Activated CD4-positive, alpha-beta T cell treated with anti-CD3 and anti-CD28 coated beads, Interleukin-2, amount 10 ng/mL, durations not matched to agents 7 days and 5 days (primary cell): ENCODE measurements around the gene TTLL5. TPM values are rescaled to one million over a fixed set of nuclear protein-coding genes. Genes with fewer than 3 reads are reported as not detected.
"Not testable (repeated sequence)": the region's sequence is repeated elsewhere in the genome, so short reads cannot be mapped to it uniquely, and the experiment has no call there.

ENCODE experiments used
- CTCF ChIA-PET: fragments of 350-600 bp; sonication (Branson Sonifier 250); formaldehyde crosslinking; loops from one replicate; lab custom pipeline; 2021; ENCODE audit warnings: antibody characterized with exemption; lab: Charles Lee
- POLR2A ChIA-PET: fragments of 350-600 bp; sonication (Branson Sonifier 250); formaldehyde crosslinking; loops from one replicate; lab custom pipeline; 2021; ENCODE audit warnings: antibody characterized with exemption; lab: Charles Lee
- DNase-seq: peaks from one replicate; pipeline ENCODE4 v3.0.0-alpha.2; 2020
- H3K27ac Mint-ChIP-seq: one replicate; pipeline ENCODE4 v1.8.0; 2021; ENCODE audit warnings: mild to moderate bottlenecking, moderate library complexity, mixed read lengths
- H3K27me3 Mint-ChIP-seq: one replicate; pipeline ENCODE4 v1.8.0; 2021; ENCODE audit warnings: mixed read lengths
- H3K36me3 Mint-ChIP-seq: one replicate; pipeline ENCODE4 v1.8.0; 2021; ENCODE audit warnings: low read depth, mixed read lengths
- H3K4me1 Mint-ChIP-seq: one replicate; pipeline ENCODE4 v1.8.0; 2021; ENCODE audit warnings: mixed read lengths
- H3K4me3 Mint-ChIP-seq: one replicate; pipeline ENCODE4 v1.8.0; 2021; ENCODE audit warnings: mild to moderate bottlenecking, moderate library complexity, mixed read lengths
- H3K9me3 Mint-ChIP-seq: one replicate; pipeline ENCODE4 v1.8.0; 2021; ENCODE audit warnings: mixed read lengths
- total RNA-seq, 2 experiments: library from RNA; stranded (reverse); gene quantifications; one replicate each; pipeline ENCODE4 v1.2.3, GENCODE V29; 2021

Gene TTLL5
- total RNA-seq, 2 experiments from 2014 or later, result 33.3 to 43.3 TPM

DNA sequence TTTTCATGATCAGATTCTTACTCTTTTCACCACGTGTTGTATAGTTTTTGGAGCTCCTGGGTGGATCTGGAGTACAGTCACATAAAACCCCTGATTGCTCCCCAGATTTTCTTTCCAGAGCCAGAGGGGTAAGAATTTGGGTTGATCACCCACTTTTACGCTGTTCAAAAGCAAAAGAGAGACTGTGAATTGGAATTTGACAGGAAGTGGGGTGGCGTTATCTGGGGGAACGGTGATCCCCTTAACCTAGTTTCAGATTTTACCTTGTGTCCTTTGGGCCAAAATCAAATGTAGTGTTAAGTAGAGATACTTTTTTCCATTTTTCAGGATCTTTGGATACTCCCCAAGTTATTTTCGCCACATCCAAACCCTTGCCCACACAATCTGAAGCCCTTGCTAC lies 245.2 kb downstream of the TTLL5 start:
- POLR2A ChIA-PET, result interaction anchor here (1.4 kb wide), 1 partner anchor 76 kb away, joined by 3 read pairs; no protein-coding TSS in a partner anchor
- Mint-ChIP-seq H3K4me3 (no peak overlapping the region), H3K9me3 (no peaks in the 10 kb centered on the region), H3K4me1 (no peaks in the 10 kb centered on the region), H3K27me3 (no peaks in the 10 kb centered on the region), H3K36me3 (no peaks in the 10 kb centered on the region), H3K27ac (no peak overlapping the region)
- CTCF ChIA-PET, result interaction anchor here (0.9 to 3.0 kb wide), 9 partner anchors 61 to 329 kb away, joined by 3 to 15 read pairs (median 3); partner anchors contain the start of genes IFT43 and TGFB3
- DNase-seq, result no peak

DNA sequence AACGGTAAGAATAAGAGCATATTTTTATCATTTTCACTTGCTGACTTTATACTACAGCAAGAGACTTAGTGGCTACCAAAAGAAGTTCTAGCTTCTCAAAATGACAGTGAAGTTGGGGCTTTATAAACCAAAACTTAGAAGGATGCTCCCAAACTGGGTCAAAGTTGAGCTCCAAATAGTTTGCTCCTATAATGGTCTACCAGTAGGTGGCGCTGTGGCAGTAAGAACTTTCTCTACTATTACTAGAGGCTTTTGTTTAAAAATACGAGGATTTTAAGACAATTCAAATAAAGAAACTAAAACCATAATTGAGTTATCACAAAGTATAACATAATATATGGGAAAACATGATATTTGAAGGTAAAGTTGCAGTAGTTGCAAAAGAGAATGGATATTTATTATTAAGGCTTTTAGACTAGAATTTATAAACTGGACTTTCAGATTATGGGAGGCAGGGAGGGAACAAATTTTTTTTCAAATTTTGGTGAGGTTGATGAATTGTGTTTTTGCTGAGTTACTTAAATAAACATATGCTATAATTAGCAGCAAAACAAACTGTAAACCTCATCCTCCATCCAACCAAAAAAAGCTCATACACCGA lies 245.7 kb downstream of the TTLL5 start:
- POLR2A ChIA-PET, result interaction anchor here (1.4 kb wide), 1 partner anchor 76 kb away, joined by 3 read pairs; no protein-coding TSS in a partner anchor
- Mint-ChIP-seq H3K4me1 (no peaks in the 10 kb centered on the region), H3K36me3 (no peaks in the 10 kb centered on the region), H3K27me3 (no peaks in the 10 kb centered on the region), H3K9me3 (no peaks in the 10 kb centered on the region), H3K27ac (no peak overlapping the region), H3K4me3 (no peak overlapping the region)
- CTCF ChIA-PET, result interaction anchor here (0.9 to 3.0 kb wide), 9 partner anchors 61 to 329 kb away, joined by 3 to 15 read pairs (median 3); partner anchors contain the start of genes IFT43 and TGFB3
- DNase-seq, result peak; percentile 82

DNA sequence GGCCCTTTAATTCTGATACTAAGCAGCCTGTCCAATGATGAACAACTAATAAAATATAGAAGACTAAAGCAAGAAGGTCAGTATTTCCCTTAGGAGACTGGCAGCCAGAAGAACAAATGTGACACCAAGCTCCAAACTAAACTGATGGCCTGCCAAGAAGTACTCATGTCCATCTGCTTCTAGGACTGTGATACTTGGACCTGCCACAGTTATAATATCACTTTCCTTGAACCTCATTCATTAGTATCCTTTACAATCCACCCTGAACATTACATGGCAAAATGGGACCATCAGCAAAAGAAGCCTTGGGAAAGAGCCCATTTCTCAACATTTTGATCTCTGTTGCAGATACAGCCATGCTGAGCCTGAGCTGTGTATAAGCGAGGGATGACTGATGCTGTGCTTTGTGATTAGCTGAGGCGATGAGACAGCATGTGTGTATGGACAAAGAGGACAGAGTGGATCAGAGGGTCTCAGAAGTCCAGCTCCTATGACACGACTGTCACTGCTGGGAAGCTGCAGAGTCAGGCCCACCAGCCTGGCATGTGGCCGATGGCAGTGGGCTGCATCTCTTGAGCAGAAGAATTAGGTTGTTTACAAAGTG lies 246.8 kb downstream of the TTLL5 start:
- H3K27me3 Mint-ChIP-seq, result no peaks in the 10 kb centered on the region
- no peaks in the 10 kb centered on the region for H3K9me3 Mint-ChIP-seq
- H3K27ac Mint-ChIP-seq, result no peak overlapping the region
- ChIA-PET POLR2A (interaction anchor here (1.4 kb wide), 1 partner anchor 75 kb away, joined by 3 read pairs; no protein-coding TSS in a partner anchor), CTCF (interaction anchor here (0.7 to 3.0 kb wide), 3 partner anchors 10 to 74 kb away, joined by 3 to 15 read pairs (median 5); partner anchors contain the start of gene TGFB3)
- H3K4me1 Mint-ChIP-seq, result no peaks in the 10 kb centered on the region
- H3K4me3 Mint-ChIP-seq, result no peak overlapping the region
- no peak for DNase-seq
- H3K36me3 Mint-ChIP-seq, result no peaks in the 10 kb centered on the region

DNA sequence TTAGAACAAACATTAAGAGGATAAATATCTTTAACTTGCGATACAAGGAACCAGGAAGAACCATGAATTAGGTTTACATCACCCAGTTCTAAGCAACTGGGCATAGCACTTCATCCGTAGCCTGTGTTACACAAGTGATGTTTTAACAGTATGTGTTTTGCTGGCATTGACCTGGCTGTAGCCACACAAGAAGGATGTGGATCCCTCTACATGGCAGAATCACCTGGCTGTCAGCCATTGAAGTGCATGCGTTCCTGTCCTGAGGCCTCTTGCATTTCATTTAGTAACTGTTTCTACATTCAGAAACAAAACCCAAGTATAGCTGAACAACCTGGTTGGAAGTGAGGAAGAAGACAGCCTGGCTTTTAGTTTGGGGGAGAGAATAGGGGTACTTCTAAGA lies 248.6 kb downstream of the TTLL5 start:
- no peaks in the 10 kb centered on the region for H3K9me3 Mint-ChIP-seq
- POLR2A ChIA-PET, result no interaction called here
- no peaks in the 10 kb centered on the region for H3K36me3 Mint-ChIP-seq
- CTCF ChIA-PET, result no interaction called here
- no peaks in the 10 kb centered on the region for H3K4me1 Mint-ChIP-seq
- no peaks in the 10 kb centered on the region for H3K27me3 Mint-ChIP-seq
- no peak for DNase-seq
- H3K4me3 Mint-ChIP-seq, result no peak overlapping the region
- H3K27ac Mint-ChIP-seq, result peak overlapping the region; percentile 22

DNA sequence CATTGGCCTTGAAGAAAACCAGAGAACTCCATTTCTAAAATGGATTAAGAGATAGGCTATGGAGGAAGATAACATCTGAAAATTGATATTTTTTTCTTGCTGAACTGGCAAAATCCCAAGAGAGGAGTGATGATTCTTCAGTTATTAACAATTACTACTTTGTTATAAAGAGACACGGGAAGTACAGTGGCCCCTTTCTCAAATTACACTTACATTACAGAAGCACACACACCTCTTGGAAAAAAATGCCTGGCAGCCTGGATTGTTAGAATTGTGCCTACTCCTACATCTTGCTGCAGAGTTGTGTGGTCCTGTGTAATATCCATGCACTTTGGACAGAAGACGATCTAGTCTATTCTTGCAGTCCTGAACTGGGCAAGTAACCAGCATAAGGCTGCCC lies 249.0 kb downstream of the TTLL5 start:
- Mint-ChIP-seq H3K4me3 (no peak overlapping the region), H3K27me3 (no peaks in the 10 kb centered on the region), H3K4me1 (no peaks in the 10 kb centered on the region), H3K36me3 (no peaks in the 10 kb centered on the region), H3K9me3 (no peaks in the 10 kb centered on the region), H3K27ac (no peak overlapping the region)
- ChIA-PET POLR2A (no interaction called here), CTCF (no interaction called here)
- DNase-seq, result no peak

DNA sequence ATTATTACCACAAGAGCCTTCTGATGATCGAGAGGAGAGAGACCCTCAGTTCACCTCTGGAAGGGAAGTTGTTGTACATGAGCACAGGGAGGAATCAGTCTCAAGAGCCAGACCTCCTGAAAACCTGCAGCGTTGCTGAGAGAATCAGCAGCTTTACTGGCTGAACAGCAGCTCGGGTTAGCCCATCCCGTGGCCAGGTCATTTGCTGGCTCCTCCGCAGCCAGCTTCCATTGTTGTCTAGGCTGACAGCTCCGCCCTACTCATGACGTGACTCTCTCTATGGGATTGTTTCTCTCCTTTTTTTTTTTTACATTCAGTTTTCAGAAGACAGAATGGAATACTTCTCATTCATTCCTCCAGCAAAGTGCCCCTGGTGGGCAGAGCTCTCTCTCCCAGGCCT lies 250.8 kb downstream of the TTLL5 start:
- H3K27me3 Mint-ChIP-seq, result no peaks in the 10 kb centered on the region
- ChIA-PET POLR2A (no interaction called here), CTCF (no interaction called here)

DNA sequence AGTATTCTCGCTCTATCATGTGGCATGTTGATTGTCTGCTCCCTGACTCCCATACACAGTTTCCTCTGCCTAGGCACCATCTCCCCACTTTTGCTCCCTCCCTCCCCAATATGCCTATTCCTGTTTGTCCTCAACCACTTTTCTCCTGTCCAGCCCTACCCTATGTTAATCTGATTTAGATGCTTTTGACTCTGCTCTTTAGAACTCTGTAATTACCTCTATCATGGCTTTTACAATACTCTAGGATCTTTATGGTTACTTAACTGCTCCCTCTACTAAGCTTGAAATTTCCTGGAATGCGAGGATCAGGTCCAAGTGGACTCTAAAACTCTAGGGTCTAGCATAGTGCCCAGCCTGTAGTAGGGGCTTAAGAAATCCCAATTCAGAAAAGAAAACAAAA lies 252.1 kb downstream of the TTLL5 start:
- no peaks in the 10 kb centered on the region for H3K4me1 Mint-ChIP-seq
- H3K36me3 Mint-ChIP-seq, result no peaks in the 10 kb centered on the region
- H3K4me3 Mint-ChIP-seq, result no peak overlapping the region
- no peaks in the 10 kb centered on the region for H3K27me3 Mint-ChIP-seq
- no peaks in the 10 kb centered on the region for H3K9me3 Mint-ChIP-seq
- no peak overlapping the region for H3K27ac Mint-ChIP-seq
- POLR2A ChIA-PET, result no interaction called here
- CTCF ChIA-PET, result no interaction called here
- no peak for DNase-seq

More for the DNA sequence above, 250.8 kb downstream of the TTLL5 start:
- no peak overlapping the region for H3K4me3 Mint-ChIP-seq
- DNase-seq, result no peak
- no peaks in the 10 kb centered on the region for H3K9me3 Mint-ChIP-seq
- H3K4me1 Mint-ChIP-seq, result no peaks in the 10 kb centered on the region
- no peak overlapping the region for H3K27ac Mint-ChIP-seq
- H3K36me3 Mint-ChIP-seq, result no peaks in the 10 kb centered on the region

DNA sequence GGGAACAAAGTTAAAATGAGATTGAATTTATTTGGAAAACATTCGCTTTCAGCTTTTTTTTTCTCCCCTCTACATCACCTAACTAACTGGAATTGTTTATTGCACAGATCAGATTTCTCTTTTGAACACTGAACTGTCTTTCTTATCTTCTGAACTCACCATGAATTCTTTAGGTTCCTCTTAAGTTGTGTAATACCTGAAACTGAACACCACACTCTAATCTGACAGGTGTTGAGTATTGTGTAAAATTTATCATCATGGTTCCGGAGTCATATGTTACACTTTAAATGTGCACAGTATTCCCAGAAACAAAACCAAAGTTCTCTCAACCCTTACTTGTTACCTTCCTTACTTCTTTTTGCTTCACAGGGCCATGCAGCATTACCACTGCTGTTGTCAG lies 254.0 kb downstream of the TTLL5 start:
- Mint-ChIP-seq H3K27ac (no peak overlapping the region), H3K27me3 (no peaks in the 10 kb centered on the region), H3K4me3 (no peak overlapping the region), H3K36me3 (no peaks in the 10 kb centered on the region), H3K4me1 (no peaks in the 10 kb centered on the region), H3K9me3 (no peaks in the 10 kb centered on the region)
- DNase-seq, result no peak
- POLR2A ChIA-PET, result no interaction called here
- CTCF ChIA-PET, result no interaction called here

DNA sequence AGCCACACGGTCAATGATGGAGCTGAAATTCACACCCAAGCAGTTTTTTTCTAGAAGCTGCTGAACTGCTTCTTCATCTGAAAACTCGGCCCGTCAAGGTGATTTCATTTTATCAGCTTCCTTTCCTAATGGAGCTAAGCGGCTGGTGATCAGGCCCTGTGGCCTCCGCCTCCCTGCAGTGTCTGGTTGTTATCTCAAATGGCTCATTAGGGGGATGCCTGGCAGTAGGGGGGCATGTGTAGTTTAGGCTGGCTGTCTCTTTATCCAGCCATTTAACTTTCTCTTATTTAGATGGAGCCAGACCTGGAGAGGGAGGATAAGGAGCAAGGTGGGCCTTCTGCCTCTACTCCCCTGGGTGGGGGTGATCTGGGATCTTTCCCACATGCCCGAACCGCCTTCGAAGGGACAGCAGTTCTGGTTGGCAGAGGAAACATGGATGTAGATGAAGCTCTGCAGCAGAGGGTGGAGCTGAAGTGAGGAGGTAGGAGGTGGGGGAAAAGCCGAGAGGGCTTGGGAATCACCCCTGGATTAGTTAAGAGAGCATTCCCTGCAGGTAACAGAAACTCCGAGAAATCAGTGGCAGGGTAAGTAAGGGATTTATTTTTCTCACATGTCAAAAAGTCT lies 256.4 kb downstream of the TTLL5 start:
- no peaks in the 10 kb centered on the region for H3K4me1 Mint-ChIP-seq
- ChIA-PET POLR2A (no interaction called here), CTCF (interaction anchor here (0.5 kb wide), 1 partner anchor 1324 kb away, joined by 3 read pairs; no protein-coding TSS in a partner anchor)
- no peak overlapping the region for H3K4me3 Mint-ChIP-seq
- no peaks in the 10 kb centered on the region for H3K27me3 Mint-ChIP-seq
- H3K9me3 Mint-ChIP-seq, result peaks cover 3% of the 10 kb centered on the region
- DNase-seq, result no peak
- H3K27ac Mint-ChIP-seq, result no peak overlapping the region
- H3K36me3 Mint-ChIP-seq, result peaks cover 4% of the 10 kb centered on the region

DNA sequence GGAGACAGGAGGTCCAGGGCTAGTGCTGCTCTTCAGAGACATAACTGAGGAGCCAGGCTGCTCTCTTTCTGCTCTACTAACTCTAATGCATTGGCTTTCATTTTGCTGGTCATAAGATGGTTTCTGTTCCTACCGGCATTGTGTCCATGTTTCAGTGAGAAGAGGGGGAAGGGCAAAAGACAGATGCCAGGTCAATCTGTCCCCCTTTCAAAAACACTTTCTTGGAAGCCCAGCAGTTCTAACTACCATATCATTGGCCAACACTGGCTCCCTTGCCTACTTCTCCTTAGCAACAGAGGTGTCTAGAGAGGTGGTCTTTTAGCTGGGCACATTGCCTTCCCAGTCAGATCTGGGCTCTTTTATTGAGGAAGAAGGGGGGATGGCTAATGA lies 256.9 kb downstream of the TTLL5 start:
- Mint-ChIP-seq H3K4me3 (no peak overlapping the region), H3K9me3 (peaks cover 3% of the 10 kb centered on the region), H3K36me3 (peaks cover 4% of the 10 kb centered on the region), H3K27ac (no peak overlapping the region), H3K27me3 (no peaks in the 10 kb centered on the region), H3K4me1 (no peaks in the 10 kb centered on the region)
- no peak for DNase-seq
- ChIA-PET CTCF (no interaction called here), POLR2A (no interaction called here)

DNA sequence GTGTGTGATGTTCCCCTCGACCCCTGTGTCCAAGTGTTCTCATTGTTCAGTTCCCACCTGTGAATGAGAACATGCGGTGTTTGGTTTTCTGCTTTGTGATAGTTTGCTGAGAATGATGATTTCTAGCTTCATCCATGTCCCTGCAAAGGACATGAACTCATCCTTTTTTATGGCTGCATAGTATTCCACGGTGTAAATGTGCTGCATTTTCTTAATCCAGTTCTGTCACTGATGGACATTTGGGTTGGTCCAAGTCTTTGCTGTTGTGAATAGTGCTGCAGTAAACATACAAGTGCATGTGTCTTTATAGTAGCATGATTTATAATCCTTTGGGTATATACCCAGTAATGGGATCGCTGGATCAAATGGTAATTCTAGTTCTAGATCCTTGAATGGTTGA lies 259.4 kb downstream of the TTLL5 start:
- CTCF ChIA-PET, H3K27ac Mint-ChIP-seq, H3K36me3 Mint-ChIP-seq, H3K27me3 Mint-ChIP-seq, H3K4me3 Mint-ChIP-seq, H3K9me3 Mint-ChIP-seq, DNase-seq, H3K4me1 Mint-ChIP-seq, POLR2A ChIA-PET: not testable (repeated sequence)

DNA sequence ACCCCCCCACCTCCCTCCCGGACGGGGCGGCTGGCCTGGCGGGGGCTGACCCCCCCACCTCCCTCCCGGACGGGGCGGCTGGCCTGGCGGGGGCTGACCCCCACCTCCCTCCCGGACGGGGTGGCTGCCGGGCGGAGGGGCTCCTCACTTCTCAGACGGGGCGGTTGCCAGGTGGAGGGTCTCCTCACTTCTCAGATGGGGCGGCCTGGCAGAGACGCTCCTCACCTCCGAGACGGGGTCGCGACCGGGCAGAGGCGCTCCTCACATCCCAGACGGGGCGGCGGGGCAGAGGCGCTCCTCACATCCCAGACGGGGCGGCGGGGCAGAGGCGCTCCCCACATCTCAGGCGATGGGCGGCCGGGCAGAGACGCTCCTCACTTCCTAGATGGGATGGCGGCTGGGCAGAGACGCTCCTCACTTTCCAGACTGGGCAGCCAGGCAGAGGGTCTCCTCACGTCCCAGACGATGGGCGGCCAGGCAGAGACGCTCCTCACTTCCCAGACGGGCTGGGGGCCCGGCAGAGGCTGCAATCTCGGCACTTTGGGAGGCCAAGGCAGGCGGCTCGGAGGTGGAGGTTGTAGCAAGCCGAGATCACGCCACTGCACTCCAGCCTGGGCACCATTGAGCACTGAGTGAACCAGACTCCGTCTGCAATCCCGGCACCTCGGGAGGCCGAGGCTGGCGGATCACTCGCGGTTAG lies 264.2 kb downstream of the TTLL5 start:
- H3K4me1 Mint-ChIP-seq, POLR2A ChIA-PET, H3K27me3 Mint-ChIP-seq, H3K36me3 Mint-ChIP-seq, H3K27ac Mint-ChIP-seq, H3K9me3 Mint-ChIP-seq, H3K4me3 Mint-ChIP-seq, DNase-seq, CTCF ChIA-PET: not testable (repeated sequence)
